OCI-LY1 (cell line): ENCODE measurements around the gene CELF2.

Source experiments
- H2AFZ ChIP-seq: fragments of 200-600 bp; sonication (generic), shearing (Covaris generic); 2 replicates; pipeline ENCODE4 v1.6.0; 2014; ENCODE audit warnings: antibody characterized with exemption, mild to moderate bottlenecking, low read length
- H3F3A ChIP-seq: fragments of 200-600 bp; sonication (generic), shearing (Covaris generic); 2 replicates; pipeline ENCODE4 v1.6.0; 2014; ENCODE audit warnings: mild to moderate bottlenecking, antibody characterized with exemption, low read length, moderate library complexity; ENCODE audit not compliant: insufficient read depth
- H3K27ac ChIP-seq: fragments of 200-600 bp; sonication (generic); 2 replicates; pipeline ENCODE4 v1.5.1; 2014; ENCODE audit warnings: low read length, mixed run types, mild to moderate bottlenecking, low read depth; ENCODE audit not compliant: poor library complexity, severe bottlenecking
- H3K27me3 ChIP-seq: fragments of 200-600 bp; sonication (generic); 2 replicates; pipeline ENCODE4 v1.6.0; 2014; ENCODE audit warnings: antibody characterized with exemption, mild to moderate bottlenecking, low read length, moderate library complexity; ENCODE audit not compliant: insufficient read depth
- H3K36me3 ChIP-seq: fragments of 200-600 bp; sonication (generic); 2 replicates; pipeline ENCODE4 v1.6.1; 2014; ENCODE audit warnings: mild to moderate bottlenecking, antibody characterized with exemption, low read length, moderate library complexity, mixed read lengths; ENCODE audit not compliant: insufficient read depth
- H3K4me1 ChIP-seq: fragments of 200-600 bp; sonication (generic); 2 replicates; pipeline ENCODE4 v1.5.1; 2014; ENCODE audit warnings: mild to moderate bottlenecking, low read length, moderate library complexity; ENCODE audit not compliant: insufficient read depth, severe bottlenecking
- H3K4me2 ChIP-seq: fragments of 200-600 bp; sonication (generic), shearing (Covaris generic); 2 replicates; pipeline ENCODE4 v1.6.1; 2014; ENCODE audit warnings: low read length
- H3K4me3 ChIP-seq: fragments of 200-600 bp; sonication (generic); 2 replicates; pipeline ENCODE4 v1.5.1; 2014; ENCODE audit warnings: low read length, low read depth, mild to moderate bottlenecking, mixed read lengths; ENCODE audit not compliant: poor library complexity, severe bottlenecking
- H3K79me2 ChIP-seq: fragments of 200-600 bp; shearing (Covaris generic); 2 replicates; pipeline ENCODE4 v1.6.1; 2016; ENCODE audit warnings: mixed run types, low read length, mixed read lengths; ENCODE audit not compliant: insufficient read depth
- H3K9ac ChIP-seq: fragments of 200-600 bp; sonication (generic), shearing (Covaris generic); 2 replicates; pipeline ENCODE4 v1.6.1; 2014; ENCODE audit warnings: mild to moderate bottlenecking, low read length, mixed read lengths
- H3K9me2 ChIP-seq: fragments of 200-600 bp; sonication (generic), shearing (Covaris generic); 2 replicates; pipeline ENCODE4 v1.6.1; 2014; ENCODE audit warnings: low read depth, mild to moderate bottlenecking, low read length, mixed read lengths
- H3K9me3 ChIP-seq: fragments of 200-600 bp; shearing (Covaris generic); 2 replicates; pipeline ENCODE4 v1.6.1; 2014; ENCODE audit warnings: low read length, mixed read lengths
- H4K20me1 ChIP-seq: fragments of 200-600 bp; sonication (generic), shearing (Covaris generic); 2 replicates; pipeline ENCODE4 v1.6.0; 2016; ENCODE audit warnings: mild to moderate bottlenecking, low read length; ENCODE audit not compliant: insufficient read depth
- EZH2 ChIP-seq: fragments of 200-600 bp; sonication (generic), shearing (Covaris generic); IDR thresholded peaks from 2 replicates; pipeline ENCODE4 v1.8.0; 2017; ENCODE audit warnings: borderline replicate concordance, mixed run types, mild to moderate bottlenecking, antibody characterized with exemption, low read length, moderate library complexity, mixed read lengths
- TF ChIP-seq, protein P1 (sequence below): fragments of 200-600 bp; sonication (generic), shearing (Covaris generic); IDR thresholded peaks from 2 replicates; pipeline ENCODE4 v1.5.1; 2017; ENCODE audit warnings: mild to moderate bottlenecking, antibody characterized with exemption, low read length, moderate library complexity, mixed read lengths

CELF2 gene

DNA sequence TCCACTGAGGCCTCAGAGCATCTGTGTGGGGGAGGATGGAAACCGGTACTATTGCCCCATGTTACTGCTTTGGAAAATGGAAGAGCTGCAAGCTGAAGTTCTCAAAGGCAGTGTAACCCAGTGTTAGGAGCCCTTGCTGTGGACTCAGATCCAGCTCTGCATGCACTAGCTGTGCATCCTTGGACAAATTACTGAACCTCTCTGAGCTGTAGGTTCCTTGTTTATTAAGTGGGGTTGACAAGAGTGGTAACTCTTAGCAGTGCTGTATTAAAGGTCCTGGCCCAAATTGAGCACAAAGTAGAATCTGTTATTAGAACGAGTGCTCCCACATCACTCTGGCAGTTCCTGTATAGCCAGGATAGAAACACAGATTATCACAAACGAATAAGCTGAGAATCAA is 359.6 kb downstream of the CELF2 start:
- H3K27ac ChIP-seq, result no peak overlapping the region
- no peaks in the 10 kb centered on the region for H3K79me2 ChIP-seq
- H3K4me3 ChIP-seq, result no peak overlapping the region
- H3F3A ChIP-seq, result no peaks in the 10 kb centered on the region
- H3K4me2 ChIP-seq, result no peak overlapping the region
- no peaks in the 10 kb centered on the region for H3K9me2 ChIP-seq
- no peaks in the 10 kb centered on the region for H3K27me3 ChIP-seq
- no peak overlapping the region for H2AFZ ChIP-seq
- no peaks in the 10 kb centered on the region for H3K36me3 ChIP-seq
- H3K4me1 ChIP-seq, result no peaks in the 10 kb centered on the region
- TF ChIP-seq EZH2, result no peak
- TF ChIP-seq, protein P1, sequence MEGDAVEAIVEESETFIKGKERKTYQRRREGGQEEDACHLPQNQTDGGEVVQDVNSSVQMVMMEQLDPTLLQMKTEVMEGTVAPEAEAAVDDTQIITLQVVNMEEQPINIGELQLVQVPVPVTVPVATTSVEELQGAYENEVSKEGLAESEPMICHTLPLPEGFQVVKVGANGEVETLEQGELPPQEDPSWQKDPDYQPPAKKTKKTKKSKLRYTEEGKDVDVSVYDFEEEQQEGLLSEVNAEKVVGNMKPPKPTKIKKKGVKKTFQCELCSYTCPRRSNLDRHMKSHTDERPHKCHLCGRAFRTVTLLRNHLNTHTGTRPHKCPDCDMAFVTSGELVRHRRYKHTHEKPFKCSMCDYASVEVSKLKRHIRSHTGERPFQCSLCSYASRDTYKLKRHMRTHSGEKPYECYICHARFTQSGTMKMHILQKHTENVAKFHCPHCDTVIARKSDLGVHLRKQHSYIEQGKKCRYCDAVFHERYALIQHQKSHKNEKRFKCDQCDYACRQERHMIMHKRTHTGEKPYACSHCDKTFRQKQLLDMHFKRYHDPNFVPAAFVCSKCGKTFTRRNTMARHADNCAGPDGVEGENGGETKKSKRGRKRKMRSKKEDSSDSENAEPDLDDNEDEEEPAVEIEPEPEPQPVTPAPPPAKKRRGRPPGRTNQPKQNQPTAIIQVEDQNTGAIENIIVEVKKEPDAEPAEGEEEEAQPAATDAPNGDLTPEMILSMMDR, result no peak
- no peaks in the 10 kb centered on the region for H4K20me1 ChIP-seq
- no peak overlapping the region for H3K9ac ChIP-seq
- H3K9me3 ChIP-seq, result no peaks in the 10 kb centered on the region

DNA sequence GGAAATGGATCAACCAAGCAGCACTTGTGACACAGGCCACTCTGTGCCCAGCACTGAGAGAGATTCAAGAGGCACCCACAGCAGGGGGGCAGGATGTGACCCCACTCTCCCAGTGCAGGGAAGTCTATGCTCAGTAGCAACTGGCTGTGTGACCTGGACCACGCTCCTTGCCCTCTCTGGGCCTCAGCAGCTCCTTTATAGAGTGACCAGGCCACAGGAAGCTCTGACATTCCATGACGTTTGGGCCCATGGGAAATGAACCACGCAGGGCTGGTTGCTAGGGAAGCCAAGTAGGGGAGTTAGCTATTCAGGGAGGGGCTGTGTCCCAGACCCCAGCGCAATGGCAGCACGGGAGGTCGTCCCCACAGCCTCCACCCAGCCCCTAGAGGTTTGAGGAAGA is 361.2 kb downstream of the CELF2 start:
- no peaks in the 10 kb centered on the region for H3K4me1 ChIP-seq
- TF ChIP-seq, protein P1, result no peak
- TF ChIP-seq EZH2, result no peak
- H4K20me1 ChIP-seq, result no peaks in the 10 kb centered on the region
- no peak overlapping the region for H2AFZ ChIP-seq
- no peaks in the 10 kb centered on the region for H3F3A ChIP-seq
- H3K36me3 ChIP-seq, result no peaks in the 10 kb centered on the region
- no peak overlapping the region for H3K27ac ChIP-seq
- H3K27me3 ChIP-seq, result no peaks in the 10 kb centered on the region
- H3K9me2 ChIP-seq, result no peaks in the 10 kb centered on the region
- no peaks in the 10 kb centered on the region for H3K9me3 ChIP-seq
- H3K4me3 ChIP-seq, result no peak overlapping the region
- H3K79me2 ChIP-seq, result no peaks in the 10 kb centered on the region
- H3K4me2 ChIP-seq, result no peak overlapping the region
- H3K9ac ChIP-seq, result no peak overlapping the region

DNA sequence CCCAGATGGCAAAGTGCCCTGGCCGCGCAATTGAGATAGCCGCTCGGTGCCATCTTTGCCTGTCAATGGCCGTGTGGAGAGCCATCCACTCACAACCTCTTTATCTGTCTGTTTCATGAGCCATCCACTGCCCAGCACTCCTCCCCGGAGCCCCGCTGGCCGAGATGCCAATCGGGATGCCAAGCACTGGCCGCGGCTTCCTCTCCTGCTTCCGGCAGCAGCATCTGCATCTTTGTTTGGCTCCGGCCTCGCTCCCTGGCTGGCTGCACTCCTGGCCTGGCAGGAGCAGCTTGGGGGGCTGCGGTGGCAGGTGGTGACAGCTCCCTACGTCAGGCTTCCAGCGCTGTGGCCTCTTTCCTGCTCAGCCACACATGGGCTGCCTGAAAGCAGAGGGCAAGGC is 362.1 kb downstream of the CELF2 start:
- Histone ChIP-seq H3K4me2 (no peak overlapping the region), H3K79me2 (no peaks in the 10 kb centered on the region), H3K27me3 (no peaks in the 10 kb centered on the region), H2AFZ (no peak overlapping the region), H3K9me3 (no peaks in the 10 kb centered on the region), H4K20me1 (no peaks in the 10 kb centered on the region), H3K36me3 (no peaks in the 10 kb centered on the region), H3K9me2 (no peaks in the 10 kb centered on the region), H3K4me3 (no peak overlapping the region), H3K4me1 (no peaks in the 10 kb centered on the region), H3K9ac (no peak overlapping the region), H3K27ac (no peak overlapping the region), H3F3A (no peaks in the 10 kb centered on the region)
- TF ChIP-seq, protein P1, result no peak
- TF ChIP-seq EZH2, result no peak
